Activated T-helper 2 cell treated with anti-CD3 and anti-CD28 coated beads, Interferon-gamma antibody, Interleukin-2, Interleukin-4, amounts not matched to agents 10 μg/mL and 5 μg/mL and 100 μg/mL, durations not matched to agents 14 hours and 24 hours and 36 hours (primary cell): ENCODE data around the gene ZNF587B. TPM values are rescaled to one million over a fixed set of nuclear protein-coding genes. Genes with fewer than 3 reads are reported as not detected.
A peak's percentile ranks its signal among the peaks of the same experiment; 100 is the strongest.
"Not testable (repeated sequence)": the region's sequence is repeated elsewhere in the genome, so short reads cannot be mapped to it uniquely, and the experiment has no call there.

Experiments used
- DNase-seq: peaks from one replicate; pipeline ENCODE4 v3.0.0; 2021; ENCODE audit warnings: low spot score
- H3K27ac Mint-ChIP-seq: one replicate; pipeline ENCODE4 v1.8.0; 2021; ENCODE audit warnings: mixed read lengths
- H3K27me3 Mint-ChIP-seq: one replicate; pipeline ENCODE4 v1.8.0; 2021; ENCODE audit warnings: low read depth, mixed read lengths
- H3K36me3 Mint-ChIP-seq: one replicate; pipeline ENCODE4 v1.8.0; 2021; ENCODE audit warnings: low read depth, mixed read lengths
- H3K4me1 Mint-ChIP-seq: one replicate; pipeline ENCODE4 v1.8.0; 2021; ENCODE audit warnings: low read depth, mixed read lengths
- H3K4me3 Mint-ChIP-seq: one replicate; pipeline ENCODE4 v1.8.0; 2021; ENCODE audit warnings: low read depth, mild to moderate bottlenecking, moderate library complexity, mixed read lengths
- H3K9me3 Mint-ChIP-seq: one replicate; pipeline ENCODE4 v1.8.0; 2021; ENCODE audit warnings: mixed read lengths
- intact Hi-C: fragments of 100-400 bp; cut with micrococcal nuclease; formaldehyde crosslinking; loops from one replicate; pipeline ENCODE4 v1.15.1; 2023
- total RNA-seq: library from RNA; stranded (reverse); gene quantifications from 2 replicates; pipeline ENCODE4 v1.2.3, GENCODE V29; 2022

The ZNF587B gene
- total RNA-seq, 1 donor from 2014 or later: 20.8 TPM

- peaks cover 58% of the 10 kb centered on the region for H3K36me3 Mint-ChIP-seq
- peaks cover 4% of the 10 kb centered on the region for H3K9me3 Mint-ChIP-seq
- intact Hi-C loops: loop anchor here (5.0 to 10.0 kb wide), 2 partner anchors 35 to 237 kb away; partner anchors contain the start of genes ZNF416 and ZNF587
- peak overlapping the region; percentile 34 for H3K4me3 Mint-ChIP-seq
- no peak for DNase-seq
- no peaks in the 10 kb centered on the region for H3K27me3 Mint-ChIP-seq
- H3K4me1 Mint-ChIP-seq: peaks cover 34% of the 10 kb centered on the region
- H3K27ac Mint-ChIP-seq: peak overlapping the region; percentile 15
Measured at GRCh38 chr19:57812226-57812625, 17.9 kb upstream of the ZNF587B start.

GRCh38 chr19:57812975-57813820 lies 16.9 kb upstream of the ZNF587B start:
- H3K4me1 Mint-ChIP-seq: peaks cover 34% of the 10 kb centered on the region
- H3K27ac Mint-ChIP-seq: peak overlapping the region; percentile 80
- H3K9me3 Mint-ChIP-seq, DNase-seq, H3K27me3 Mint-ChIP-seq: not testable (repeated sequence)
- peak overlapping the region; percentile 78 for H3K4me3 Mint-ChIP-seq
- intact Hi-C loops: loop anchor here (5.0 to 10.0 kb wide), 2 partner anchors 34 to 238 kb away; partner anchors contain the start of genes ZNF416 and ZNF587
- H3K36me3 Mint-ChIP-seq: peaks cover 50% of the 10 kb centered on the region

GRCh38 chr19:57813919-57814504 lies 16.1 kb upstream of the ZNF587B start:
- DNase-seq: no peak
- intact Hi-C loops: loop anchor here (1.0 to 10.0 kb wide), 4 partner anchors 33 to 239 kb away; partner anchors contain the start of genes ZNF416, ZNF586, ZNF587 and ZNF776
- H3K4me3 Mint-ChIP-seq: peak overlapping the region; percentile 89

GRCh38 chr19:57814505-57815246 lies 15.4 kb upstream of the ZNF587B start, which contains the start of gene ZNF552:
Gene ZNF552 (minus strand): TSS chr19:57814913. CDS start chr19:57814743, 170 bp downstream.
- H3K9me3 Mint-ChIP-seq: no peaks in the 10 kb centered on the region
- peak within 1 kb of the TSS; percentile 84 for H3K27ac Mint-ChIP-seq
- DNase-seq: peak; percentile 72
- peak within 1 kb of the TSS; percentile 89 for H3K4me3 Mint-ChIP-seq
- intact Hi-C loops: loop anchor here (1.0 to 10.0 kb wide), 4 partner anchors 33 to 240 kb away; partner anchors contain the start of genes ZNF416, ZNF586, ZNF587 and ZNF776
- peaks cover 37% of the 10 kb centered on the region for H3K4me1 Mint-ChIP-seq
- no peaks in the 10 kb centered on the region for H3K27me3 Mint-ChIP-seq
- peaks cover 38% of the 10 kb centered on the region for H3K36me3 Mint-ChIP-seq

More at GRCh38 chr19:57813919-57814504, 16.1 kb upstream of the ZNF587B start:
- Mint-ChIP-seq H3K9me3 (no peaks in the 10 kb centered on the region), H3K27ac (peak overlapping the region; percentile 84), H3K36me3 (peaks cover 42% of the 10 kb centered on the region), H3K4me1 (peaks cover 36% of the 10 kb centered on the region), H3K27me3 (no peaks in the 10 kb centered on the region)

GRCh38 chr19:57815247-57816075 lies 14.6 kb upstream of the ZNF587B start:
- no peak for DNase-seq
- Mint-ChIP-seq H3K36me3 (peaks cover 38% of the 10 kb centered on the region), H3K27ac (peak overlapping the region; percentile 84), H3K9me3 (no peaks in the 10 kb centered on the region), H3K4me3 (peak overlapping the region; percentile 89), H3K4me1 (peaks cover 40% of the 10 kb centered on the region), H3K27me3 (no peaks in the 10 kb centered on the region)
- intact Hi-C loops: loop anchor here (2.0 to 10.0 kb wide), 2 partner anchors 47 to 241 kb away; partner anchors contain the start of genes ZNF416 and ZNF586

GRCh38 chr19:57816652-57817051 lies 13.4 kb upstream of the ZNF587B start:
- Mint-ChIP-seq H3K4me3 (no peak overlapping the region), H3K36me3 (peaks cover 41% of the 10 kb centered on the region), H3K27me3 (no peaks in the 10 kb centered on the region), H3K9me3 (no peaks in the 10 kb centered on the region), H3K27ac (no peak overlapping the region), H3K4me1 (peaks cover 46% of the 10 kb centered on the region)
- intact Hi-C loops: loop anchor here (10.0 kb wide), 1 partner anchor 242 kb away; the partner anchor contains the start of gene ZNF416
- DNase-seq: no peak

- H3K27ac Mint-ChIP-seq: peak overlapping the region; percentile 52
- no peaks in the 10 kb centered on the region for H3K9me3 Mint-ChIP-seq
- no peaks in the 10 kb centered on the region for H3K27me3 Mint-ChIP-seq
- no peak overlapping the region for H3K4me3 Mint-ChIP-seq
- DNase-seq: no peak
- peaks cover 43% of the 10 kb centered on the region for H3K4me1 Mint-ChIP-seq
- H3K36me3 Mint-ChIP-seq: peaks cover 47% of the 10 kb centered on the region
- intact Hi-C loops: loop anchor here (10.0 kb wide), 1 partner anchor 243 kb away; the partner anchor contains the start of gene ZNF416
Measured at GRCh38 chr19:57817976-57818375, 12.1 kb upstream of the ZNF587B start.

- DNase-seq: no peak
- H3K27me3 Mint-ChIP-seq: no peaks in the 10 kb centered on the region
- H3K9me3 Mint-ChIP-seq: no peaks in the 10 kb centered on the region
- intact Hi-C loops: loop anchor here (10.0 kb wide), 1 partner anchor 244 kb away; the partner anchor contains the start of gene ZNF416
- H3K27ac Mint-ChIP-seq: peak overlapping the region; percentile 52
- peaks cover 41% of the 10 kb centered on the region for H3K4me1 Mint-ChIP-seq
- H3K4me3 Mint-ChIP-seq: peak overlapping the region; percentile 66
- H3K36me3 Mint-ChIP-seq: peaks cover 47% of the 10 kb centered on the region
Measured at GRCh38 chr19:57818378-57818777, 11.7 kb upstream of the ZNF587B start.

GRCh38 chr19:57819475-57820148 lies 10.5 kb upstream of the ZNF587B start:
- Mint-ChIP-seq H3K9me3 (no peaks in the 10 kb centered on the region), H3K4me3 (peak overlapping the region; percentile 95), H3K4me1 (peaks cover 39% of the 10 kb centered on the region), H3K27ac (peak overlapping the region; percentile 99), H3K36me3 (peaks cover 53% of the 10 kb centered on the region), H3K27me3 (no peaks in the 10 kb centered on the region)
- DNase-seq: peak; percentile 80
- intact Hi-C loops: loop anchor here (10.0 kb wide), 1 partner anchor 245 kb away; the partner anchor contains the start of gene ZNF416

GRCh38 chr19:57820599-57820998 lies 9.5 kb upstream of the ZNF587B start:
- H3K4me3 Mint-ChIP-seq: peak overlapping the region; percentile 95

GRCh38 chr19:57821095-57821494 lies 9.0 kb upstream of the ZNF587B start:
- DNase-seq, intact Hi-C loops, H3K9me3 Mint-ChIP-seq, H3K27ac Mint-ChIP-seq, H3K27me3 Mint-ChIP-seq: not testable (repeated sequence)
- peak overlapping the region; percentile 95 for H3K4me3 Mint-ChIP-seq
- H3K4me1 Mint-ChIP-seq: peaks cover 31% of the 10 kb centered on the region
- H3K36me3 Mint-ChIP-seq: peaks cover 60% of the 10 kb centered on the region

More at GRCh38 chr19:57820599-57820998, 9.5 kb upstream of the ZNF587B start:
- Mint-ChIP-seq H3K27me3 (no peaks in the 10 kb centered on the region), H3K36me3 (peaks cover 55% of the 10 kb centered on the region), H3K9me3 (no peaks in the 10 kb centered on the region), H3K27ac (peak overlapping the region; percentile 99), H3K4me1 (peaks cover 32% of the 10 kb centered on the region)
- no peak for DNase-seq
- intact Hi-C loops: no loop called here
